Measurements from ENCODE around the gene KRTAP5-11.
"Not testable (repeated sequence)": the region's sequence is repeated elsewhere in the genome, so short reads cannot be mapped to it uniquely, and the experiment has no call there.

The KRTAP5-11 gene, protein sequence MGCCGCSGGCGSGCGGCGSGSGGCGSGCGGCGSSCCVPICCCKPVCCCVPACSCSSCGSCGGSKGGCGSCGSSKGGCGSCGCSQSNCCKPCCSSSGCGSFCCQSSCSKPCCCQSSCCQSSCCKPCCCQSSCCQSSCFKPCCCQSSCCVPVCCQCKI

DNA sequence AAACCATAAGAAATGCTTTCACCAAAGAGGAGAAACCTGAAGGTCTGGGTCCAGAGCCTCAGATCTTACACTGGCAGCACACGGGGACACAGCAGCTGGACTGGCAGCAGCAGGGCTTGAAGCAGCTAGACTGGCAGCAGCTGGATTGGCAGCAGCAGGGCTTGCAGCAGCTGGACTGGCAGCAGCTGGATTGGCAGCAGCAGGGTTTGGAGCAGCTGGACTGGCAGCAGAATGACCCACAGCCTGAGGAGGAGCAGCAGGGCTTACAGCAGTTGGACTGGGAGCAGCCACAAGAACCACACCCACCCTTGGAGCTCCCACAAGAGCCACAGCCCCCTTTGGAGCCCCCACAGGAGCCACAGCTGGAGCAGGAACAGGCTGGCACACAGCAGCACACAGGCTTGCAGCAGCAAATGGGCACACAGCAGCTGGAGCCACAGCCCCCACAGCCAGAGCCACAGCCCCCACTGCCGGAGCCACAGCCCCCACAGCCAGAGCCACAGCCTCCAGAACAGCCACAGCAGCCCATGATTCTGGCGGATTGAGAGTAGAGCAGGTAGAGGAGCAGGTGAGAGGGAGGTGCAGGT lies at the start of gene KRTAP5-11:
Gene KRTAP5-11 (minus strand): TSS at position 567 of the 587 bp plus-strand sequence. CDS start 38 bp downstream, at position 529.
- no peak for DNase-seq

DNA sequence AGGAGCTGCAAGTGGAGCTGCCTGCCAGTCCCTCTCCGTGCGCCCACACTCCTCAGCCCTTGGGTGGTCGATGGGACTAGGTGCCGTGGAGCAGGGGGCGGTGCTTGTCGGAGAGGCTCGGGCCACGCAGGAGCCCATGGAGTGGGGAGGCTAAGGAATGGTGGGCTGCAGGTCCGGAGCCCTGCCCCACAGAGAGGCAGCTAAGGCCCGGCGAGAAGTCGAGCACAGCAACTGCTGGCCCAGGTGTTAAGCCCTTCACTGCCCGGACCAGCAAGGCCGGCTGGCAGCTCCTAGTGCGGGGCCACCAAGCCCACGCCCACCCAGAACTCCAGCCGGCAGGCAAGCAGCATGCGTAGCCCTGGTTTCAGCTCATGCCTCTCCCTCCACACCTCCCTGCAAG lies 48.9 kb upstream of the KRTAP5-11 start:
- not testable (repeated sequence) for DNase-seq

DNA sequence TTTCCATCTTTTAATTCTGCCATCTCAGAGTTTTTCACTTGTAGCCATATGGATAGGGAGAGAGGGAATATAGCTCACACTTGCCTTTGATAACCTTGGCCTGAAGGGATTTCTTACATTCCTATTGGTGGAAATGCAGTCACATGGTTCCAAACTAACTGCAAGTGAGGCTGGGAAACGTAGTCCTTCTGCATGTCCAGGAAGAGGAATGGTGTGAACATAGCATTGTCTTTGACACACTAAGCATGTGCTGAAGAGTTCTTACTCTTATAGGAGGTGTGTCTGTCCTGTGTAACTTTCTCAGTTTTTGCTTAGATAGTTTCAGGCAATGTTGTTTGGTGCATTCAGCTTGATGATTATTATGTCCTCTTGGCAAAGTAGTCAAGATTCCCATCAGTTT lies 47.4 kb upstream of the KRTAP5-11 start:
- DNase-seq = not testable (repeated sequence)

DNA sequence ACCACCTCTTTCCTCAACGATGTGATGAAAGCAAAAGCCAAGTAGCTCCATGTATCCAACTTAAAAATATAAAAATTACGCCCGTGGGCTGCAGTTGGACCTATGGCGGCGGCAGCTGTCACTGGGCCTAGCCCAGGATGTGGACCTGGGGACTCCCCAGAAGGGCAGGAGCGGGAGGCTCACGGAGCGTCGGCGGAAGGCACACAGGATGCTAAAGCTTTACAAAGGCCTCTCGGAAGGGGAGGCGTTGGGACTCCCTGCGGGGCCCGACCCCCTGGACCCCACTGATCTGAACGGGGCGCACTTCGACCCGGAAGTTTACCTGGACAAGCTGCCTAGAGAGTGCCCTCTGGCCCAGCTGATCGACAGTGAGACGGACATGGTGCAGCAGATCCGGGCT lies 46.3 kb upstream of the KRTAP5-11 start:
- DNase-seq = not testable (repeated sequence)

DNA sequence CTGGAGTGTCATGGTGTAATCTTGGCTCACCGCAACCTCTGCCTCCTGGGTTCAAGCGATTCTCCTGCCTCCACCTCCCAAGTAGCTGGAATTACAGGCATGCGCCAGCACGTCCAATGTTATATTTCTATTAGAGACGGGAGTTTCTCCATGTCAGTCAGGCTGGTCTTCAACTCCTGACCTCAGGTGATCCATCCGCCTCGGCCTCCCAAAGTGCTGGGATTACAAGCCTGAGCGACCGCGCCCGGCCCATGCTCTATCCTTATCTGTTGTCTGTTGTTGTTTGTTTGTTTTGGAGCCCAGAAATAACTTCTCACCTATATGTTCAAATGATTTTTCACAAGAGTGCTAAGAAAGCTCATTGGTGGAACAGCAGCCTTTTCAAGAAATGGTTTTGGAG lies 40.6 kb upstream of the KRTAP5-11 start:
- DNase-seq = not testable (repeated sequence)

DNA sequence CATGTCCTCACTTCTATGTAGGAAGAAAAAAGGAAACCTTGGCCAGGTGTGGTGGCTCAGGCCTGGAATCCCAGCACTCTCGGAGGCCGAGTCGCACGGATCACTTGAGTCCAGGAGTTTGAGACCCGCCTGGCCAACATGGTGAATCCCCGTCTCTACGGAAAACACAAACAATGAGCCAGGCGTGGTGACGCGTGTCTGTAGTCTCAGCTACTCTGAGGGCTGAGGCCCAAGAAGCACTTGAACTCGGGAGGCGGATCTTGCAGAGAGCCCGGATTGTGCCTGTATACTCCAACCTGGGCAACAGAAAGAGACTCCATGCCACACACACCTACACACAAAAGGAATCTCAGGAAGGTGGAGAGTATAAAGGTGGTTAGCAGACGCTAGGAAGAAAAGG lies 39.9 kb upstream of the KRTAP5-11 start:
- DNase-seq = not testable (repeated sequence)

DNA sequence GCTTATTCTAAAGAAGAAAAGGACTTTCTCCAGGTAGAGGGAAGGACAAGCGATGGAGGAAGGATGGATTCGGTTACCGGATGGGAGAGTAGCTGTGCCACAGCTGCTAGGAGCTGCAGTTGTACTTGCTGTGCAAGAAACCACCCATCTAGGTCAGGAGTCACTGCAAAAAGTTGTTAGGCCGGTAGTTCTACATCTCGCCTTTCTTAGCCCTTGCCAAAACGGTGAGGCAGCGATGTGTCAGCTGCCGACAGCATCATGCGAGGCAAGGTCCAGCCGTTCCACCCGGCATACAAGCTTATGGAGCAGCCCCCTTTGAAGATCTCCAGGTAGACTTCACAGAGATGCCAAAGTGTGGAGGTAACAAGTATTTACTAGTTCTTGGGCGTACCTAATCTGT lies 32.3 kb upstream of the KRTAP5-11 start:
- not testable (repeated sequence) for DNase-seq

DNA sequence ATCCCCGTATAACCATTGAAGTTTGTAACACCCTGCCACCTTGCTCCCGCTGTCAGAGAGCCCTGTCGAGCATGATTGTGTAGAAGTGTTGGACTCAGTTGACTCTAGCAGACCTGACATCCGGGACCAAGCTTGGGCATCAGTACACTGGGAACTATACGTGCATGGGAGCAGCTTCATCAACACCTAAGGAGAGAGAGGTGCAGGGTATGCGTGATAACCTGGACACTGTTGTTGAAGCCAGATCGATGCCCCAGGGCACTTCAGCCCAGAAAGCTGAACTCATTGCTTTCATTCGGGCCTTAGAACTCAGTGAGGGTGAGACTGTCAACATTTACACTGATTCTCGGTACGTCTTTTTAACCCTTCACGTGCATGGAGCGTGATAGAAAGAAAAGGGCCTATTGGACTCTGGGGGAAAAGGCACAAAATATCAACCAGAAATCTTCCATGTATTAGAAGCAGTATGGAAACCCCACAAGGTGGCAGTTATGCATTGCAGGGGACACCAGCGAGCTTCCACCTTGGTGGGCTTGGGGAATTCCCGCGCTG lies 31.8 kb upstream of the KRTAP5-11 start:
- not testable (repeated sequence) for DNase-seq

DNA sequence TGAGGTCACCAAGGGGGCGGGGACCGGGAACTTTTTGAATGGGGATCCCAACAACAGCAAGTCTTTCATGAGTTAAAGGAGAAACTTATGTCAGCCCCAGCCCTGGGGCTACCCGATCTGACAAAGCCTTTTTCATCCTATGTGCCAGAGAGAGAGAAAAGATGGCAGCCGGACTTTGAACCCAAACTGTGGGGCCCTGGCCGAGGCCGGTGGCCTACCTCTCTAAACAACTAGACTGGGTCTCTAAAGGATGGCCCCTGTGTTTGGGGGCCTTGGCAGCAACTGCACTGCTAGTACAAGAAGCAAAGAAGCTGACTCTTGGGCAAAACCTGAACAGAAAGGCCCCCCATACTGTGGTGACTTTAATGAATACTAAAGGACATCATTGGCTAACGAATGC lies 31.3 kb upstream of the KRTAP5-11 start:
- DNase-seq = not testable (repeated sequence)

DNA sequence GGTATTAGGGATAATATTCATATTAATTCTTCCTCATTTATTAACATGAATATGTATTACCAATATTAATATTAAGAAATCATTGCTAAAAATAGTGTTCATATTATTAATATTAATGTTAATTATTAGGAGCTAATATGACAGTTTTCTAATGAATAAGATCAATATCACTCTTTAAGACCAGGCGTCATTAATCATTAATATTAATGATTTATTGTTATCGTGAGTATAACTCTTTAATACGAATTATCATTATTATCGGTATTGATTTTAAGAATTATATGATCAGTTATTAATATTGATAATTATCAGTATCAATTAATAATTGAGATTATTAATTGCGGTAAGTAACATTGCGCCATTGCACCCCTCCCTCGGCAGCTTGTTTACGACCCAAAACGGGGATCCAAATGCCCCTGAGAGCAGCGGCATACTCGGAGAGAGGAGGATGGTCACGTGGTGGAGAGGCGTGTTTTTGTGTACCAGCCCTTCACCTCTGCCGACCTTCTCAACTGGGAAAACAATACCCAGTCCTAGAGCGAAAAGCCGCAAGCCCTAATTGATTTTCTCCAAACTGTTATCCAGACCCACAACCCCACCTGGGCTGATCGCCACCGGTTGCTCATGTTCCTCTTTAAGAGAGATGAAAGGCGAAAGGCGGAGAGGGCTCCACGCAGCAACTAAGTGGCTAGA lies 28.7 kb upstream of the KRTAP5-11 start:
- DNase-seq = not testable (repeated sequence)

DNA sequence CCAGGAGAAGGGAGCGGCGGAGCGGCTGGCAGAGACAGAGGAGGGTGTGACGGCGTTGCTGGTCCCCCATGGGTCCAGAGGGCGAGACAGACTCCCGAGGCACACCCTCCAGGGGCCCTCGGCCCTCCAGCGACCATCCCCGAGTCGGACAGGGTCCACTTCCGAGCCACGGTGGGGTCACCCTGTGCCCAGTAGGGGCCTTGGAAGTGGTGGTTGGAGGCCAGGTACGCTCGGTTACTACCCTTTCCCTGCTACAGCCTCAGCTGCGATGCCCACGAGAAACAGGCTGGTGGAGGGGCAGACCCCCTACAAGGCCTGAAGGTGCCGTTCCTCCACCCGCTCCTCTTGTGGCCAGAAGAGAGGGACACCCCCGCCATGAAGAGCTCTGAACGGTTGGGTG lies 25.6 kb upstream of the KRTAP5-11 start:
- not testable (repeated sequence) for DNase-seq

DNA sequence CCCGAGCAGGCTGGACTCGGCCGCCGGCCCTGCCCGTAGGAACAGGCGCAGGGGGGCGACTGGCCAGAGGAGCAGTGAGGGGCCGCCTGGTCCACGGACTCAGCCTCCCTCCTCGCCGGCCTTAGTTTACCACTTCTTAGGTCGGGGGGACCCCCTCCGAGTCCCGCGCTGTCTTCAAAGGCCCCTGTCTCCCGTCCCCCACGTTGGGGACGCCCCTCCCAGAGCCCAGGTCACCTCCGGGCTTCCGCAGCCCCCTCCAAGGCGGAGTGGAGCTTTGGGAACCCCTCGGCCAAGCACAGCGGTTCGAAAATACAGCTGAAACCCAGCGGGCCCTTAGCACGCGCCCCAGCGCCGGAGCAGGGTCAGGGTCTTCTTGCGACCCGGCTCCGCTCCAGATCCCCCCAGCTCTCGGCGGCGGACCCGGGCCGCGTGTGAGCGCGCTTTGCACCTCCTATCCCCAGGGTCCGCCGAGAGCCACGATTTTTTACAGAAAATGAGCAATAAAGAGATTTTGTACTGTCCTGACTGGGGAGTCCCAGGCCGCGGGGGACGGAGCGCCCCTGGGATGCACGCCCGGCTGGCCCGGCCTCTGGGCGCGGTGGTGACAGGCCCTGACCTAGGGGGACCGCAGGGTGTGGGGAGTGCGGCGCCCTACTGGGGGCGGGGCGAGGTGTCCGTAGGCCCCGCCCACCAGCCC lies 25.0 kb upstream of the KRTAP5-11 start:
- DNase-seq = not testable (repeated sequence)

DNA sequence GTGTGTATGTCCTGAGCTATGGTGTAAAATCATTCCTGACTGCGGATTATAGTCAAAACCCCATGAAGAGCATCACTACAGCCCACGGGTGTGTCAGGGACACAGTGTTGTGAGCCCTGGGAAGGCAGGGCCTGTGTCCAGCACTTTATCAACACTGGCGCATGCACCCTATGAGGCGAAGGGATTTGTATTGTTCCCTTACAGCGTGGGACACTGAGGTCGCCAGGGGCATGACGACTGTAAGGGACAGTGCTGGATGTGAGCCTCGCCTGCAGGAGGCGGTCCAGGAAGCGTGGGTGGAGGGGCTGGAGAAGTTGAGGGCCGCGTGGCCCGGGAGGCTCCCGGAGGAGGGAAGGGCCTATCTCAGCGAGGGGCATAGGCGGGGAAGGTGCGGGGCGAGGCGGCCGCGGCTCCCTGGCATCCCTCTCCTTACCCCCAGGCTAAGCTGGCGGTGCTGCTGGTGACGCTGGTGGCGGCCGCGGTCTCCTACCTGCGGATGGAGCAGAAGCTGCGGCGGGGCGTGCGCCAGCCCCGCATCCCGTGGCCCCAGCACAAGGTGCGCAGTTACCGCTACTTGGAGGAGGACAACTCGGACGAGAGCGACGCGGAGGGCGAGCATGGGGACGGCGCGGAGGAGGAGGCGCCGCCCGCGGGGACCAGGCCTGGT lies 24.3 kb upstream of the KRTAP5-11 start:
- DNase-seq = not testable (repeated sequence)

DNA sequence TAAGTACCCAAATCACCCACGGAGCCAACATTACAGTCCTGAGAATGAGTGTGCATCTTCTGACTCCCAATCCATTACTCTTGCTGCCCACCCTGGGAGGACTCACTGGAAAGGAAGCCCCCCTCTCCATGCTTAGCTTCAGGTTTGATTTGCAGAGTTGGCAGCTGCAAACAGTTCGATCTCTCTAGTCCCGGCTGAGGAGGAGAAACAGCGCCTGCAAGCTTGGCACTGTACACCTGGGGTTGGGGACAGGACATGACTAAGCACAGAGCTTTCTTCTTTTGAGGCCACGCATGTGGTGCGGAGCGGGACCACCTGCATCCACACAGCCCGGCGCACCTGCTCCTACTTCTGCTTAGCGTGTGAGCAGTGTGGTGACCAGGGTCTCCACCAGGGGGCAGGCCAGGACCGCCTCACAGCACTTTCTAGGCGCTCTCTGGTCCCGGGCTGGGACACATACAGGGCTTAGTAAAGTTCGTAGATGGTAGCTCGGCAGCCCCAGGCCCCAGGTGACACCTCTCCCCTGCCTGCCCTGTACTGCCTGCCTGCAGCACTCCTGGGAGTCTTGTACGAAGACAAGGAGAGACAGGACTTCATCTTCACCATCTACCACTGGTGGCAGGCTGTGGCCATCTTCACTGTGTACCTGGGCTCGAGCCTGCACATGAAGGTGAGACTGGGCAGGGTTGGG lies 22.3 kb upstream of the KRTAP5-11 start:
- not testable (repeated sequence) for DNase-seq

DNA sequence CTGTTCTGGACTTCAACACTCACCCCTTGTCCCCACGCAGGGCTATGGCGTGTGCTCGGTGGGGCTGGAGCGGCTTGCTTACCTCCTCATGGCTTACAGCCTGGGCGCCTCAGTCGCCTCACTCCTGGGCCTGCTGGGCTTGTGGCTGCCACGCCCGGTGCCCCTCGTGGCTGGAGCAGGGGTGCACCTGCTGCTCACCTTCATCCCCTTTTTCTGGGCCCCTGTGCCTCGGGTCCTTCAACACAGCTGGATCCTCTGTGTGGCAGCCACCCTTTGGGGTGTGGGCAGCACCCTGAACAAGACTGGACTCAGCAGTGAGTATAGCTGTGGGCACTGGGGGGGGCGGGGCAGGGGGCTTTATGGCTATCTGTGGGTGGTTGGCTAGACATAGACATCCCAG lies 20.5 kb upstream of the KRTAP5-11 start:
- DNase-seq = not testable (repeated sequence)

DNA sequence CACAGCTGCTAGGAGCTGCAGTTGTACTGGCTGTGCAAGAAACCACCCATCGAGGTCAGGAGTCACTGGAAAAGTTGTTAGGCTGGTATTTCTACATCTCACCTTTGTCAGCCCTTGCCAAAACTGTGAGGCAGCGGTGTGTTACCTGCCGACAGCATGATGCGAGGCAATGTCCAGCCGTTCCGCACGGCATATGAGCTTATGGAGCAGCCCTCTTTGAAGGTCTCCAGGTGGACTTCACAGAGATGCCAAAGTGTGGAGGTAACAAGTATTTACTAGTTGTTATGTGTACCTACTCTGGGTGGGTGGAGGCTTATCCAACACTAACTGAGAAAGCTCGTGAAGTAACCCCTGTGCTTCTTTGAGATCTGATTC lies 6.9 kb upstream of the KRTAP5-11 start:
- not testable (repeated sequence) for DNase-seq

DNA sequence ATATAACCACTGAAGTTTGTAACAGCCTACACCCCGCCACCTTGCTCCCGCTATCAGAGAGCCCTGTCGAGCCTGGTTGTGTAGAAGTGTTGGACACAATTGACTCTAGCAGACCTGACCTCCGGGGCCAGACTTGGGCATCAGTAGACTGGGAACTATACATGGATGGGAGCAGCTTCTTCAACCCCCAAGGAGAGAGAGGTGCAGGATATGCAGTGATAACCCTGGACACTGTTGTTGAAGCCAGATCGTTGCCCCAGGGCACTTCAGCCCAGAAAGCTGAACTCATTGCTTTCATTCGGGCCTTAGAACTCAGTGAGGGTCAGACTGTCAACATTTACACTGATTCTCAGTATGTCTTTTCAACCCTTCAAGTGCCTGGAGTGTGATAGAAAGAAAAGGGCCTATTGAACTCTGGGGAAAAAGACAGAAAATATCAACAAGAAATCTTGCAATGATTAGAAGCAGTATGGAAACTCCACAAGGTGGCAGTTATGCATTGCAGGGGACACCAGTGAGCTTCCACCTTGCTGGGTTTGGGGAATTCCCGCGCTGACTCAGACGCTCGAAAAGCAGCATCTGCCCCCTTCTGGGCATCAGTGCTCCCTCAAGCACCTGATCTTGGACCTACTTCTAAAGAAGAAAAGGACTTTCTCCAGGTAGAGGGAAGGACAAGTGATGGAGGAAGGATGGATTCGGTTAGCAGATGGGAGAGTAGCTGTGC lies 6.3 kb upstream of the KRTAP5-11 start:
- not testable (repeated sequence) for DNase-seq

DNA sequence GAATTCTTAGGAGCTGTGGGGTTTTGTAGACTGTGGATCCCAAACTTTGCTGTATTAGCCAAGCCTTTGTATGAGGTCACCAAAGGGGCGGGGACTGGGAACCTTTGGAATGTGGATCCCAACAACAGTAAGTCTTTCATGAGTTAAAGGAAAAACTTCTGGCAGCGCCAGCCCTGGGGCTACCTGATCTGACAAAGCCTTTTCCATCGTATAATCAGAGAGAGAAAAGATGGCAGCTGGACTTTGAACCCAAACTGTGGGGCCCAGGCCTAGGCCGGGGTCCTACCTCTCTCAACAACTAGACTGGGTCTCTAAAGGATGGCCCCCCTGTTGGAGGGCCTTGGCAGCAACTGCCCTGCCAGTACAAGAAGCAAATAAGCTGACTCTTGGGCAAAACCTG lies 5.6 kb upstream of the KRTAP5-11 start:
- DNase-seq = not testable (repeated sequence)

DNA sequence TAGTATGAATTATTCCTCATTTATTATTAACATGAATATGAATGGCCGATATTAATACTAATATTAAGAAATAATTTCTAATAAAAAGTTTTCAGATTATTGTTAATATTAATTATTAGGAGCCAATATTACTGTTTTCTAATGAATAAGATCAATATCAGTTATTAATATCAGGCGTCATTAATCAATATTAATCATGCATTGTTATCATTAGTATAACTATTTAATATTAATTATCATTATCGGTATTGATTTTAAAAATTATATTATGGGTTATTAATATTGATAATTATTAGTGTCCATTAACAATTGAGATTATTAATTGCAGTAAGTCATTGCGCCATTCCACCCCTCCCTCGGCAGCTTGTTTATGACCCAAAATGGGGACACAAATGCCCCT lies 3.0 kb upstream of the KRTAP5-11 start:
- not testable (repeated sequence) for DNase-seq

DNA sequence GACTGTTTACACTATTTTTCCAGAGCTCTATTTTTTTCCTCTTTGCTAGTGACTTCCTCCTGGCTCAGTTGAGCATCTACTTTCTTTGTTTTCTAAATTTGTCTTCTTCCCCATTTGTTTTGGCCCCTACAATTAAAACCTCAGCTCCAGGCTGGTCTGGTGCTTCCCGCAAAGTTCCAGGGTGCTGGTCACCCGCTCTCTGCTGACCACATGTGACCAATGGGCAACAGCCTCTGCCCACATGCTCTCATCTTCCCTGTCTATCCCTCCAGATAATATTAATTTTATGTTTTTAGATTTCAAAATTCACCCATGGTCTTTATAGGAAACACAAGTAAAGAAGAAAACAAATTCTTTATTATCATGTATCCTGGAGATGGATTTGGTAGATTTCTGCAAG lies 294 bp upstream of the KRTAP5-11 start:
- not testable (repeated sequence) for DNase-seq

DNA sequence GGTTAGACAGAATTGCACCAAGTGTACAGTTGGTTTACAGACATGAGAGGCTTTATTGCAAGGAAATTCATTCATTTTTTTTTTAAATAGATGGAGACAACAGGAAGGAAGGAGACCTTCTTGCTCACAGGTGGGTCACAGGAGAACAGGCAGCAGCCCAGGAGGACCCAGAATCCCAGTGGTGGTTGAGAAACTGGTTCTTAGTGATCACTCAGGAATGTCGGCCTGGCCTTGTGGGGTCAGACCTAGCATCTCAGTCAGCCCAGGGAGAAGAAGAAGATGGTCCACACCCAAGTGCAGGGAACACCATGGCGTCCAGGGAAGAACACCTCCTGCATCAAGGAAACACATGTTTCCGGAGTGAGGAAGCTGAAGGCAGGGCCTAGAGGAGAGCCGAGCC lies 849 bp downstream of the KRTAP5-11 start:
- DNase-seq = no peak
